Keratinocyte (primary cell): ENCODE measurements around the gene SHISA2. TPM values are rescaled to one million over a fixed set of nuclear protein-coding genes. Genes with fewer than 3 reads are reported as not detected.

ENCODE experiments used
- DNase-seq: peaks from one replicate; pipeline ENCODE4 v3.0.0-alpha.2; 2011; ENCODE audit warnings: low read depth, missing footprints, low spot score
- FAIRE-seq: peaks from 2 replicates; lab custom pipeline; 2011; peaks lifted over from hg19 to GRCh38; lab: Jason Lieb, UNC
- H2AFZ ChIP-seq: 2 replicates; pipeline ENCODE4 v1.6.0; 2012; ENCODE audit warnings: low read length, control low read depth, inconsistent platforms; ENCODE audit not compliant: control insufficient read depth
- H3K27ac ChIP-seq: 2 replicates; pipeline ENCODE4 v1.5.1; 2011; ENCODE audit warnings: low read length; ENCODE audit not compliant: control insufficient read depth, insufficient read depth
- H3K27me3 ChIP-seq: 3 replicates; pipeline ENCODE4 v1.6.0; 2011; ENCODE audit warnings: low read length; ENCODE audit not compliant: control insufficient read depth, insufficient read depth; ENCODE audit errors: extremely low read depth
- H3K36me3 ChIP-seq, 2 experiments: 2 replicates in 1 of 2; 3 replicates in 1 of 2; pipeline ENCODE4 v1.5.1; 2011; ENCODE audit warnings: low read length in 2 of 2, mild to moderate bottlenecking in 1 of 2; ENCODE audit not compliant: control insufficient read depth in 2 of 2, insufficient read depth in 2 of 2; ENCODE audit errors: extremely low read depth in 1 of 2
- H3K4me1 ChIP-seq: 3 replicates; pipeline ENCODE4 v1.5.1; 2011; ENCODE audit warnings: low read length; ENCODE audit not compliant: control insufficient read depth, insufficient read depth; ENCODE audit errors: extremely low read depth
- H3K4me2 ChIP-seq: 3 replicates; pipeline ENCODE4 v1.6.0; 2011; ENCODE audit warnings: low read depth, low read length; ENCODE audit not compliant: control insufficient read depth, insufficient read depth; ENCODE audit errors: extremely low read depth
- H3K4me3 ChIP-seq, 3 experiments: fragments of 200-600 bp in 1 of 3; sonication (generic) in 1 of 3; 2 replicates in 2 of 3; 3 replicates in 1 of 3; pipeline ENCODE4 v1.5.1; 2011 to 2016; ENCODE audit warnings: low read length in 3 of 3, mild to moderate bottlenecking in 3 of 3, control low read depth in 2 of 3, inconsistent platforms in 1 of 3, low read depth in 1 of 3, mixed read lengths in 1 of 3, mixed run types in 1 of 3, moderate library complexity in 1 of 3; ENCODE audit not compliant: control insufficient read depth in 2 of 3, insufficient read depth in 2 of 3; ENCODE audit errors: extremely low read depth in 1 of 3
- H3K79me2 ChIP-seq: 2 replicates; pipeline ENCODE4 v1.6.0; 2012; ENCODE audit warnings: low read length; ENCODE audit not compliant: control insufficient read depth, insufficient read depth
- H3K9ac ChIP-seq: 3 replicates; pipeline ENCODE4 v1.6.0; 2011; ENCODE audit warnings: low read length; ENCODE audit not compliant: control insufficient read depth, insufficient read depth; ENCODE audit errors: extremely low read depth
- H3K9me1 ChIP-seq: 3 replicates; pipeline ENCODE4 v1.6.0; 2011; ENCODE audit warnings: low read length; ENCODE audit not compliant: control insufficient read depth, insufficient read depth; ENCODE audit errors: extremely low read depth
- H3K9me3 ChIP-seq: 2 replicates; pipeline ENCODE4 v1.5.1; 2012; ENCODE audit warnings: low read depth, low read length; ENCODE audit not compliant: control insufficient read depth
- H4K20me1 ChIP-seq: 3 replicates; pipeline ENCODE4 v1.6.0; 2011; ENCODE audit warnings: low read length; ENCODE audit not compliant: control insufficient read depth, insufficient read depth; ENCODE audit errors: extremely low read depth
- CTCF ChIP-seq, 3 experiments: IDR thresholded peaks in 1 of 3; conservative IDR thresholded peaks in 1 of 3; optimal IDR thresholded peaks in 1 of 3; 2 replicates in 2 of 3; 3 replicates in 1 of 3; pipeline versions ENCODE3 to v1.5.1; 2011; ENCODE audit warnings: low read length in 3 of 3, mild to moderate bottlenecking in 3 of 3, moderate library complexity in 2 of 3, control low read depth in 1 of 3, inconsistent platforms in 1 of 3; ENCODE audit not compliant: insufficient read depth in 2 of 3; ENCODE audit errors: extremely low read depth in 1 of 3
- EZH2 ChIP-seq: IDR thresholded peaks from one replicate; pipeline ENCODE4 v1.6.1; 2012; ENCODE audit warnings: inconsistent platforms, mild to moderate bottlenecking, low read length, moderate library complexity
- dilution Hi-C: fragments of 300-500 bp; cut with MboI; formaldehyde crosslinking; loops from one replicate; pipeline ENCODE4 v1.7.0; 2020; ENCODE audit warnings: low sequenced_read_pairs; ENCODE audit not compliant: extremely low pct_ligation_motif_present
- polyA minus RNA-seq, 3 experiments: library from RNA; depleted of rRNA, polyadenylated mRNA; stranded (reverse); fragments of >200 nt; gene quantifications; 1 replicate in 1 of 3; 2 replicates in 1 of 3; 3 replicates in 1 of 3; pipeline ENCODE4 v1.2.3, GENCODE V29; 2011
- polyA plus RNA-seq, 5 experiments: library from polyadenylated mRNA; depleted of rRNA in 3 of 5; stranded (reverse) in 3 of 5; stranded (forward) in 1 of 5; unstranded in 1 of 5; fragments of >200 nt; gene quantifications; 1 replicate in 1 of 5; 2 replicates in 3 of 5; 3 replicates in 1 of 5; pipeline versions ENCODE4 v1.2.1 to v1.2.3, GENCODE V29; 2011 to 2012; ENCODE audit warnings: missing spikeins in 2 of 5, low read depth in 1 of 5, low replicate concordance in 1 of 5

Gene SHISA2
- polyA plus RNA-seq (0.06 to 0.39 TPM (median 0.18 TPM) in 3 replicates), polyA minus RNA-seq (0.40 to 0.89 TPM (median 0.77 TPM) in 3 replicates)
- not detected for polyA plus RNA-seq (2011; ENCODE audit: low read depth)
- 0.04 and 0.08 TPM in 2 replicates for polyA plus RNA-seq (2011; cell fraction: cytosol; rRNA removed)
- 0.22 and 0.23 TPM in 2 replicates for polyA plus RNA-seq (2011; cell fraction: nucleus; rRNA removed)
- polyA plus RNA-seq (2012; ENCODE audit: low replicate concordance), result 0.08 and 0.36 TPM in 2 replicates
- polyA minus RNA-seq (2011; cell fraction: cytosol; rRNA and poly(A)+ RNA removed), result not detected
- 0.23 TPM in 1 of 2 replicates, not detected in the other for polyA minus RNA-seq (2011; cell fraction: nucleus; rRNA and poly(A)+ RNA removed)

- no peak within 1 kb of the TSS for H3K27ac ChIP-seq
Measured at GRCh38 chr13:26051657-26052311, at the start of gene SHISA2. TSS of gene SHISA2 (minus strand) at chr13:26052016. CDS start at chr13:26050975, 1,041 bp downstream.

GRCh38 chr13:26095846-26096610 lies 44.2 kb upstream of the SHISA2 start:
- Histone ChIP-seq H3K79me2 (no peaks in the 10 kb centered on the region), H3K27me3 (peaks cover 4% of the 10 kb centered on the region), H3K4me2 (no peak overlapping the region), H2AFZ (no peak overlapping the region), H3K27ac (no peak overlapping the region), H3K36me3 (no peaks in the 10 kb centered on the region), H3K9me3 (no peaks in the 10 kb centered on the region), H3K4me1 (no peaks in the 10 kb centered on the region), H4K20me1 (no peaks in the 10 kb centered on the region), H3K4me3 (no peak overlapping the region), H3K9ac (no peak overlapping the region), H3K9me1 (no peaks in the 10 kb centered on the region)
- DNase-seq (no peak), FAIRE-seq (no peak)
- dilution Hi-C loops, result loop anchor here (25.0 kb wide), 1 partner anchor 509 kb away; no protein-coding TSS in a partner anchor
- TF ChIP-seq CTCF (optimal IDR thresholded peaks at IDR 0.05 in 1 of 3, IDR thresholded peaks at IDR 0.05 in 1 of 3, conservative IDR thresholded peaks at IDR 0.05 in 1 of 3; ENCODE audit: extremely low read depth in 1 of 3, insufficient read depth in 2 of 3, low read length in 3 of 3), result no peak

More at GRCh38 chr13:26051657-26052311, at the start of gene SHISA2:
- Histone ChIP-seq H3K79me2 (no peaks in the 10 kb centered on the region), H3K36me3 (no peaks in the 10 kb centered on the region), H2AFZ (peak within 1 kb of the TSS; percentile 46), H3K9me1 (no peaks in the 10 kb centered on the region), H4K20me1 (no peaks in the 10 kb centered on the region), H3K27me3 (peaks cover 48% of the 10 kb centered on the region), H3K4me2 (peak within 1 kb of the TSS; percentile 69), H3K9me3 (no peaks in the 10 kb centered on the region), H3K4me3 (peak within 1 kb of the TSS; percentile 19 to 59 (median 51)), H3K4me1 (peaks cover 8% of the 10 kb centered on the region), H3K9ac (no peak within 1 kb of the TSS)
- no peak for FAIRE-seq
- dilution Hi-C loops, result no loop called here
- no peak for DNase-seq
- no peak for TF ChIP-seq CTCF (optimal IDR thresholded peaks at IDR 0.05 in 1 of 3, IDR thresholded peaks at IDR 0.05 in 1 of 3, conservative IDR thresholded peaks at IDR 0.05 in 1 of 3; ENCODE audit: extremely low read depth in 1 of 3, insufficient read depth in 2 of 3, low read length in 3 of 3)
- no peak for TF ChIP-seq EZH2
